ENCODE results near the gene PCP4L1. TPM values are rescaled to one million over a fixed set of nuclear protein-coding genes. Genes with fewer than 3 reads are reported as not detected.
"Not testable (repeated sequence)": the region's sequence is repeated elsewhere in the genome, so short reads cannot be mapped to it uniquely, and the experiment has no call there.

The PCP4L1 gene
- total RNA-seq, 1 donor from 2014 or later = not detected

DNA sequence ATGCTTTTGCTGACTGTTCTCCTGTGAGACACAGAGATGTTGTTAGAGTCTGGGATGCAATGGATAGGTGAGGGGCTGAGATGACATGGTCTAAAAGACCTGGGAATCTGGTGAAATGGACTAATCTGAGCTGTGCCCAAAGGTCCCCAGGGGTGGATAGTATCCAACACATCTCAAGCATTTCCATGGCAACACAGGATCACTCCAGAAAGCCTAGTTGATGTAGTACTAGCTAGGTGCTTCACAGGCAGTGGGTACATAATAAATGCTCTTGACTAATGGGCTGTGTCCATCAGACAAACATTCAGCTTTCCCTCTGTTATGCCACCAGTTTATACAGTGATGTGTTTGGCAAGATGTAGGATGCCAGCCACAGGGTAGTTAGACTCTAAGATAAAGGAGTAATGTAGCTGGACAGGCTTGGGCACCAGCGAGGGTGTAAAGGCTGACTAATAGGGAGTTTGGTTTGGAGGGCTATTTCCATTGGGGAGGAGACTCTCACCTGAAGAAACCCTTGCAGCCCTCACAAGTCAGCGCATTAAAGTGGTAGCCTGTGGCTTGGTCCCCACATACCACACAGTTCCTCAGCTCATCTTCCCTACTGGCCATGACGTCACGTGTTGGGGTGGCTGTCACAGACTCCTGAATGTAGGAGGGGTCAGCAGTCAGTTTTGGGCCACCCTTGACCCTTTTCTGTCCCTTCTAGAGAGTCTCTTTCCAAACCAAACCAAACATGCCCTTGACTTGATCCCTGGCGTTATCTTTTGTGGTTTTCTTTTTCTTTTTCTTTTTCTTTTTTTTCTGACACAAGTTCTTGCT is 22.4 kb upstream of the PCP4L1 start:
- Mint-ChIP-seq H3K9me3 (no peaks in the 10 kb centered on the region), H3K4me3 (ENCODE audit: low read depth) (no peak overlapping the region), H3K4me1 (ENCODE audit: low read depth) (no peaks in the 10 kb centered on the region), H3K27me3 (ENCODE audit: low read depth) (peaks cover 8% of the 10 kb centered on the region), H3K36me3 (ENCODE audit: low read depth) (no peaks in the 10 kb centered on the region), H3K27ac (no peak overlapping the region)
- intact Hi-C loops (cut with micrococcal nuclease) = no loop called here
- no peak for DNase-seq (ENCODE audit: low spot score)

DNA sequence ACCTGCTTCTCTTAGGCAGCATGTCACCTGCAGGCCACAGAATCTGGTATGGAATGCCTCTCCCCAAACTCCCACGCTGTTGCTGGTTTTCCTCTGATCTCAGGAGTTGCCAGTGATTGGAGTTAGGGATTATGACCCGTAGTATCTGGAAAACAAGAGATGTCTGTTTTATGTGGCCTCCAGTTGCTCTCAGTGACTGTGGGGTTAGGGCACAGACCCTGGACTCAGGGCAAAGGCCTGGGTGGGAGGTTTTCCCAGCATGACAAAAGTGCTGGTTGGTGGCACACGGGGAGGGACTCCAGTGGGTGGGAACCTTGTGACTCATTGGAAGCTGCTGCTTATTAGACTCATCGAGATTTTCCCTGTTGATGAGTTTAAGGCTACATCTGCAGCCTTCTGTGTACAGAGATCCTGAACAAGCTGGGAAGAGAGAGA is 20.5 kb upstream of the PCP4L1 start, which contains the start of gene NR1I3:
Gene NR1I3, minus strand, starts transcription at position 165 of the 435 bp plus-strand sequence. CDS start 1,638 bp downstream, outside the sequence.
- peaks cover 12% of the 10 kb centered on the region for H3K27me3 Mint-ChIP-seq (ENCODE audit: low read depth)
- DNase-seq (ENCODE audit: low spot score) = no peak
- no peak within 1 kb of the TSS for H3K4me3 Mint-ChIP-seq (ENCODE audit: low read depth)
- no peaks in the 10 kb centered on the region for H3K9me3 Mint-ChIP-seq
- H3K36me3 Mint-ChIP-seq (ENCODE audit: low read depth) = no peaks in the 10 kb centered on the region
- no peak within 1 kb of the TSS for H3K27ac Mint-ChIP-seq
- intact Hi-C loops (cut with micrococcal nuclease) = no loop called here
- no peaks in the 10 kb centered on the region for H3K4me1 Mint-ChIP-seq (ENCODE audit: low read depth)

DNA sequence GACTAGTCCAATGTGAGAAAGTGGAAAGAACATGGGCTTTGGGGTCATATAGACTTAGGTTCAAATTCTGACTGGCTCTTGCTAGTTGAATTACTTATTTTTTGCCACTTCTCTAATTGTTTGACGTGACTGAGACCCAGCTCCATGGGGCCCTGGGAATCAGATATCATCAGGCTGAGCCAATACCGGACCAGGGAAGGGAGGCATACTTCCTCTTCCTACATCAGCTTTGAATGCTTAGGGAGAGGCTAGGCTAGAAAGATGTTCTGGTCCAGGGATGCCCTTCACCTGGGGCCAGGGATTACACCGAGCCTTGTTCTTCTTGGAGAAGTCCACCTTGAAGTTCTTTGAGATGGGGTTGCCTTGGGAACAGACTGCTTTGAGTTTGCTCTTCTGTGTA is 16.9 kb upstream of the PCP4L1 start:
- H3K4me3 Mint-ChIP-seq (ENCODE audit: low read depth) = no peak overlapping the region
- H3K4me1 Mint-ChIP-seq (ENCODE audit: low read depth) = no peaks in the 10 kb centered on the region
- no peak overlapping the region for H3K27ac Mint-ChIP-seq
- H3K9me3 Mint-ChIP-seq = no peaks in the 10 kb centered on the region
- H3K36me3 Mint-ChIP-seq (ENCODE audit: low read depth) = no peaks in the 10 kb centered on the region
- H3K27me3 Mint-ChIP-seq (ENCODE audit: low read depth) = peaks cover 15% of the 10 kb centered on the region
- no peak for DNase-seq (ENCODE audit: low spot score)
- intact Hi-C loops (cut with micrococcal nuclease) = no loop called here

DNA sequence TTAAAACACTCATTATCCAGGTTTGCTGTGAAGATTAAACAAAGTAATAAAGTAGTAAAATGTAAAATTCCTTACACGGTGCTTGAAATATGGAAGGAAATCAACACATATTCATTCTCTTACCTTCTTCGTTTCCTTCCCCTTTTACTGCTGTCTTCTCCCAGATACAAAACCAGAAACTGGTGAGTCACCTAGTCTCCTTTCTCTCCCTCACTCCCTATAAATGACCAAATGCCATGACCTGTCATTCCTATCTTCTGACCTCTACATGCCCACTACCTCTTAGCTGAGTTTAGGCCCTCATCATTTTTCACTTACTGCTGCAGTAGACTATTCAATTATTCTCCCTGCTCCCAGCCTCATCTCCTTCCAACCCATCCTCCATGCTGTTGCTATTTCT is 16.2 kb upstream of the PCP4L1 start:
- intact Hi-C loops (cut with micrococcal nuclease) = no loop called here
- H3K27me3 Mint-ChIP-seq (ENCODE audit: low read depth) = peaks cover 17% of the 10 kb centered on the region
- H3K4me1 Mint-ChIP-seq (ENCODE audit: low read depth) = no peaks in the 10 kb centered on the region
- DNase-seq (ENCODE audit: low spot score) = no peak
- no peak overlapping the region for H3K4me3 Mint-ChIP-seq (ENCODE audit: low read depth)
- no peaks in the 10 kb centered on the region for H3K9me3 Mint-ChIP-seq
- H3K27ac Mint-ChIP-seq = no peak overlapping the region
- no peaks in the 10 kb centered on the region for H3K36me3 Mint-ChIP-seq (ENCODE audit: low read depth)

DNA sequence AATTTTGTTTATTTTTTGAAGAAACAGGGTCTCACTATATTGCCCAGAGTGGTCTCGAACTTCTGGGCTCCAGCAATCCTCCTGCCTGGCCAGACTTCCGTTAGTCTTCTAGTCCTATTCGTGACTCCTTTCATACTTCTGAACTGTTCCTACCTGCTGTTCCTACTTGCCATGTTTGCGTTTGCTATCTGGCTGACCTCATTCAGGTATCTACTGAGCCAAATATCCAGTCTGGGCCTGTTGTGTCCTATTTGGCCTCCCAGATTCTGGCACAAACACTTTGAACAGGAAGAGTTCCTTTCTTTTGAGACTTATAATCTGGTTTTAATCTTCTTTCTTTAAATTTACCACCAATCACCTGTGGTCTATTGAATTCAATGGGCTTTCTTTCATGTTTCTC is 13.7 kb upstream of the PCP4L1 start:
- Mint-ChIP-seq H3K27ac (no peak overlapping the region), H3K36me3 (ENCODE audit: low read depth) (no peaks in the 10 kb centered on the region), H3K27me3 (ENCODE audit: low read depth) (peaks cover 15% of the 10 kb centered on the region), H3K4me1 (ENCODE audit: low read depth) (no peaks in the 10 kb centered on the region), H3K9me3 (peaks cover 2% of the 10 kb centered on the region), H3K4me3 (ENCODE audit: low read depth) (no peak overlapping the region)
- no peak for DNase-seq (ENCODE audit: low spot score)
- intact Hi-C loops (cut with micrococcal nuclease) = no loop called here

DNA sequence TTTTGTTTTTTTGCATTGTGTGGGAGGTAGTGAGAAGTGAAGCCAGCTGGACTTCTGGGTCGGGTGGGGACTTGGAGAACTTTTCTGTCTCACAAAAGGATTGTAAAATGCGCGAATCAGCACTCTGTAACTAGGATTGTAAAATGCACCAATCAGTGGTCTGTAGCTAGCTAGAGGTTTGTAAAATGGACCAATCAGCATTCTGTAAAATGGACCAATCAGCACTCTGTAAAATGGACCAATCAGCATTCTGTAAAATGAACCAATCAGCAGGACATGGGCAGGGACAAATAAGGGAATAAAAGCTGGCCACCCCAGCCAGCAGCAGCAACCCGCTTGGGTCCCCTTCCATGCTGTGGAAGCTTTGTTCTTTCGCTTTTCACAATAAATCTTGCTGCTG is 8.4 kb upstream of the PCP4L1 start:
- H3K4me3 Mint-ChIP-seq (ENCODE audit: low read depth); intact Hi-C loops (cut with micrococcal nuclease); H3K27ac Mint-ChIP-seq; H3K4me1 Mint-ChIP-seq (ENCODE audit: low read depth); H3K27me3 Mint-ChIP-seq (ENCODE audit: low read depth); H3K36me3 Mint-ChIP-seq (ENCODE audit: low read depth); DNase-seq (ENCODE audit: low spot score); H3K9me3 Mint-ChIP-seq: not testable (repeated sequence)

DNA sequence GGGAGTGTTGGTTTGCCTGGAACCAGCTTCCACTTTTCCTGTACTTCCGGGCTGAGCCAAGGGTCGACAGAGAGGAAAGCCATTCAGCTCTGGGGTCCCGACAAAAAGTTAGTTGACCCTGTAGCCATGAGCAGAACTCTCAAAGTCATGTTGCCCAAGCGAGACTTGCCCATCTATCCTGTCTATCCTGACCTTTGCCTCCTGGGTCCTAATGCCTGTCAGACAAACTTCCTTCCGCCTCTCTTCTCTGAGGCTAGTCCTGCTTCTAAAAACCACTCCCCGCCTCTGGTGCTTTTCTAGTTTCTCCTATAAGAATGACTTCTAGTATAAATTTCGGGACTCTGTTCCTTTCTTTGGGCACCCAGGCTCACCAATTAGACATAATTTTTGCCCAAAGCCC is 7.7 kb upstream of the PCP4L1 start:
- H3K4me1 Mint-ChIP-seq (ENCODE audit: low read depth) = no peaks in the 10 kb centered on the region
- no peak overlapping the region for H3K27ac Mint-ChIP-seq
- peaks cover 9% of the 10 kb centered on the region for H3K9me3 Mint-ChIP-seq
- no peak for DNase-seq (ENCODE audit: low spot score)
- intact Hi-C loops (cut with micrococcal nuclease) = no loop called here
- H3K4me3 Mint-ChIP-seq (ENCODE audit: low read depth) = no peak overlapping the region
- peaks cover 9% of the 10 kb centered on the region for H3K27me3 Mint-ChIP-seq (ENCODE audit: low read depth)
- no peaks in the 10 kb centered on the region for H3K36me3 Mint-ChIP-seq (ENCODE audit: low read depth)

DNA sequence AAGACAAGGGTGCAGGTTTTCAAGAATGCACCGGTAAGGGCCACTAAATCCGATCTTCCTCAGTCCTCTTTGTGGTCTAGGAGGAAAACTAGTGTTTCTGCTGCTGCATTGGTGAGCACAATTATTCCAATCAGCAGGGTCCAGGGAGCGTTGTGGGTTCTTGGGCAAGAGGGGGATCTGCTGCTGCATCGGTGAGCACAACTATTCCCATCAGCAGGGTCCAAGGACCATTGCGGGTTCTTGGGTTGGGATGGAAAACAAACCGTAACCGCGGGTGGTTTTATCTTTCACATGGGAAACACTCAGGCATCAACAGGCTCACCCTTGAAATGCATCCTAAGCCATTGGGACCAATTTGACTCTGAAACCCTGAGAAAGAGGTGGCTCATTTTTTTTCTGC is 7.0 kb upstream of the PCP4L1 start:
- H3K4me1 Mint-ChIP-seq (ENCODE audit: low read depth) = no peaks in the 10 kb centered on the region
- peaks cover 7% of the 10 kb centered on the region for H3K27me3 Mint-ChIP-seq (ENCODE audit: low read depth)
- H3K36me3 Mint-ChIP-seq (ENCODE audit: low read depth) = no peaks in the 10 kb centered on the region
- H3K4me3 Mint-ChIP-seq (ENCODE audit: low read depth) = no peak overlapping the region
- DNase-seq (ENCODE audit: low spot score) = no peak
- H3K9me3 Mint-ChIP-seq = peaks cover 15% of the 10 kb centered on the region
- no peak overlapping the region for H3K27ac Mint-ChIP-seq
- intact Hi-C loops (cut with micrococcal nuclease) = no loop called here

DNA sequence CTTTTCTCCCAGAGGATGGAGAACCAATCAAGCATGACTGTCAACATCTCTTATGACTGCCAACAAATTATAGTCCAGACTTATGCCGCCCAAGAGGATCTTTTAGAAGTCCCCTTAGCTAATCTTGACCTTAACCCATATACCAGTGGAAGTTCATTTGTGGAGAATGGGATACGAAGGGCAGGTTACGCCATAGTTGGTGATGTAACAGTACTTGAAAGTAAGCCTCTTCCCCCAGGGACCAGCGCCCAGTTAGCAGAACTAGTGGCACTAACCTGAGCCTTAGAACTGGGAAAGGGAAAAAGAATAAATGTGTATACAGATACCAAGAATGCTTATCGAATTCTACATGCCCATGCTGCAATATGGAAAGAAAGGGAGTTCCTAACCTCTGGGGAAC is 3.2 kb upstream of the PCP4L1 start:
- intact Hi-C loops (cut with micrococcal nuclease); H3K27ac Mint-ChIP-seq; H3K4me1 Mint-ChIP-seq (ENCODE audit: low read depth); H3K4me3 Mint-ChIP-seq (ENCODE audit: low read depth); DNase-seq (ENCODE audit: low spot score): not testable (repeated sequence)
- H3K36me3 Mint-ChIP-seq (ENCODE audit: low read depth) = peaks cover 11% of the 10 kb centered on the region
- peaks cover 31% of the 10 kb centered on the region for H3K9me3 Mint-ChIP-seq
- peaks cover 27% of the 10 kb centered on the region for H3K27me3 Mint-ChIP-seq (ENCODE audit: low read depth)

DNA sequence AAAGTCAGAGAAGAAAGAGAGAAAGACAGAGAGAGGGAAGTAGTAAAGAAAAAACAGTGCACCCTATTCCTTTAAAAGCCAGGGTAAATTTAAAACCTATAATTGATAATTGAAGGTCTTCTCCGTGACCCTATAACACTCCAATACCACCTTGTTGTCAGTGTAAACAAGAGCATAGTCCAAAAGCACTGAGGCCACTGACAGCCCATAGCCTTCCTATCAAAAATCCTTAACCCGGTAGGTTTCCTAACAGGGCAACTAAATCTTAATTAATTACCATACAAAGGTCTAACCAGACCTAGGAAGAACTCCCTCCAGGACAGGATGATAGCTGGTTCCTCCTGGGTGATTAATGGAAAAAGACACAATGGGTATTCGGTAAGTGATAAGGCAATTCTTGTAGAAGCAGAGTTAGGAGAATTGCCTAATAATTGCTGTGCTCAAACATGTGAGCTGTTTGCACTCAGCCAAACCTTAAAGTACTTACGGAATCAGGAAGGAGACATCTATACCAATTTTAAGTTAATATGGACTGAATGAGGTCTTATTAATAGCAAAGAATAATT is 2.5 kb upstream of the PCP4L1 start:
- H3K36me3 Mint-ChIP-seq (ENCODE audit: low read depth) = peaks cover 11% of the 10 kb centered on the region
- peaks cover 33% of the 10 kb centered on the region for H3K27me3 Mint-ChIP-seq (ENCODE audit: low read depth)
- intact Hi-C loops (cut with micrococcal nuclease); H3K4me1 Mint-ChIP-seq (ENCODE audit: low read depth); H3K4me3 Mint-ChIP-seq (ENCODE audit: low read depth); DNase-seq (ENCODE audit: low spot score); H3K27ac Mint-ChIP-seq: not testable (repeated sequence)
- H3K9me3 Mint-ChIP-seq = peaks cover 31% of the 10 kb centered on the region

DNA sequence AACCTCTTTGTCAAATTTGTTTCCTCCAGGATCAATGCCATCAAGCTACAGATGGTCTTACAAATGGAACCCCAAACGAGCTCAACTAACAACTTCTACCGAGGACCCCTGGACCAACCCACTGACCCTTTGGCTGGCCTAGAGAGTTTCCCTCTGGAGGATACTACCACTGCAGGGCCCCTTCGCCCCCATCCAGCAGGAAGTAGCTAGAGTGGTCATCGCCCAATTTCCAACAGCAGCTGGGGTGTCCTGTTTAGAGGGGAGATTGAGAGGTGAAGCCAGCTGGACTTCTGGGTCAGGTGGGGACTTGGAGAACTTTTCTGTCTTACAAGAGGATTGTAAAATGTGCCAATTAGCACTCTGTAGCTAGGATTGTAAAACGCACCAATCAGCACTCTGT is 1.4 kb upstream of the PCP4L1 start:
- H3K4me1 Mint-ChIP-seq (ENCODE audit: low read depth); H3K4me3 Mint-ChIP-seq (ENCODE audit: low read depth); intact Hi-C loops (cut with micrococcal nuclease); DNase-seq (ENCODE audit: low spot score); H3K27ac Mint-ChIP-seq: not testable (repeated sequence)
- H3K27me3 Mint-ChIP-seq (ENCODE audit: low read depth) = peaks cover 43% of the 10 kb centered on the region
- peaks cover 31% of the 10 kb centered on the region for H3K9me3 Mint-ChIP-seq
- peaks cover 11% of the 10 kb centered on the region for H3K36me3 Mint-ChIP-seq (ENCODE audit: low read depth)

DNA sequence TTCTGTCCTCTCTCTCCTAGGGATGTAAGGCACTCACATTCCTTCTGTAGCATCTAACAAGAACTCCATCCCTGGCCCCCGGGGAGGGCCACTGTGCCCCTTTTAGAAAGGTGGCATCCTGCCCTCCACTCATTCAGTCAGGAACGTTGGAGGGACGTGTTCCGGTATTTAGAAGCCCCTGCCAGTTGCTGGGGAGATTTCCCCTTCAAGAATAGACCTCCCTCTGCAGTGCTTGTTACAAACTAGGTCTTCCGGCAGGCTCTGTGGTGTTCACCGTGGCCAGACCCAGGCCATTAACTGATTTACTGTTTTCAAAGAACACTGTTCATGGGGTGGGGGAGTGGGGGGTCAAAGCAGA is 779 bp downstream of the PCP4L1 start:
- peaks cover 4% of the 10 kb centered on the region for H3K4me1 Mint-ChIP-seq (ENCODE audit: low read depth)
- peaks cover 31% of the 10 kb centered on the region for H3K9me3 Mint-ChIP-seq
- H3K27me3 Mint-ChIP-seq (ENCODE audit: low read depth) = peaks cover 46% of the 10 kb centered on the region
- intact Hi-C loops (cut with micrococcal nuclease) = no loop called here
- H3K36me3 Mint-ChIP-seq (ENCODE audit: low read depth) = peaks cover 11% of the 10 kb centered on the region
- peak overlapping the region; percentile 43 for H3K4me3 Mint-ChIP-seq (ENCODE audit: low read depth)
- no peak for DNase-seq (ENCODE audit: low spot score)
- no peak overlapping the region for H3K27ac Mint-ChIP-seq

DNA sequence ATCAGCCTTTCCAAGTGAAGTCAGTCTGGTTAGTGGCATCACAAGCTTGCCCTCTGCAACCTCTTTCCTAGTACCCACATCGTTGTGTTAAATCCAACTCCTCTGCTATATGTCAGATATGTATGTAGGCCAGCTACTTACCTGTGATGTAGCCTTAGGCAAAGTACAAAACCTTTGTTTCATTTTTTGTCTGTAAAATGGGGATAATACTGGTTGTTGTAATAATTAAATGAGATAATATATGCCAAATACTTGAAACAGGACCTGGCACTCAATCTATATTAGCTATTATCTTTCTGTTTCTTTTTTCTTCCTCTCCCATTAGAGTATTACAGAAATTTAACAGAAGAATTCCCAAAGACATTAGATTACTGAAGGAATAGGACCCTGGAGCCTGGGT is 1.2 kb downstream of the PCP4L1 start:
- peaks cover 11% of the 10 kb centered on the region for H3K36me3 Mint-ChIP-seq (ENCODE audit: low read depth)
- DNase-seq (ENCODE audit: low spot score) = no peak
- intact Hi-C loops (cut with micrococcal nuclease) = no loop called here
- peaks cover 4% of the 10 kb centered on the region for H3K4me1 Mint-ChIP-seq (ENCODE audit: low read depth)
- no peak overlapping the region for H3K27ac Mint-ChIP-seq
- H3K4me3 Mint-ChIP-seq (ENCODE audit: low read depth) = peak overlapping the region; percentile 43
- peaks cover 31% of the 10 kb centered on the region for H3K9me3 Mint-ChIP-seq
- peaks cover 46% of the 10 kb centered on the region for H3K27me3 Mint-ChIP-seq (ENCODE audit: low read depth)

All from activated T-helper 2 cell treated with anti-CD3 and anti-CD28 coated beads, Interferon-gamma antibody, Interleukin-2, Interleukin-4, amounts not matched to agents 10 μg/mL and 5 μg/mL and 100 μg/mL, durations not matched to agents 14 hours and 24 hours and 36 hours (primary cell).